Measurements from ENCODE around the gene ANOS1. TPM values are rescaled to one million over a fixed set of nuclear protein-coding genes. Genes with fewer than 3 reads are reported as not detected.

ANOS1 gene
- total RNA-seq, 1 experiment from 2014 or later: 54.9 TPM

- H3T11ph ChIP-seq (ENCODE audit: low read length): no peak overlapping the region
- H3K4me1 ChIP-seq (ENCODE audit: insufficient read depth, low read length): peaks cover 7% of the 10 kb centered on the region
- no peaks in the 10 kb centered on the region for H3K9me3 ChIP-seq (ENCODE audit: control insufficient read depth, low read depth, low read length)
- H3K27ac ChIP-seq (ENCODE audit: insufficient read length, low read depth, low read length): no peak overlapping the region
- H4K91ac ChIP-seq (ENCODE audit: insufficient read length, low read depth, low read length): no peak overlapping the region
- no peak overlapping the region for H3K18ac ChIP-seq (ENCODE audit: insufficient read length, low read depth, low read length)
- peak overlapping the region in 1 of 3 experiments; percentile 76; a peak in 1 of 7 replicates for H3K27ac Mint-ChIP-seq
- DNase-seq: no peak
- H3K23ac ChIP-seq (ENCODE audit: insufficient read length, low read depth, low read length): no peak overlapping the region
- no peaks in the 10 kb centered on the region for H3K27me3 ChIP-seq (ENCODE audit: insufficient read depth, low read length)
- H2BK15ac ChIP-seq (ENCODE audit: low read depth, low read length): no peak overlapping the region
- no peak overlapping the region for H2BK12ac ChIP-seq (ENCODE audit: insufficient read length, low read depth, low read length)
- no peak overlapping the region for H3K4me2 ChIP-seq (ENCODE audit: insufficient read depth, insufficient read length, low read length)
- no peak overlapping the region for H3K56ac ChIP-seq (ENCODE audit: insufficient read length, low read depth, low read length)
- no peak overlapping the region for H3K9ac ChIP-seq (ENCODE audit: extremely low read depth, insufficient read length, low read length)
- H2BK20ac ChIP-seq (ENCODE audit: low read depth, low read length, poor library complexity, severe bottlenecking): no peak overlapping the region
- no peak overlapping the region for H2AFZ ChIP-seq (ENCODE audit: low read length)
- no peak overlapping the region for H2BK5ac ChIP-seq (ENCODE audit: insufficient read length, low read length)
- peaks cover 25 to 51% (median 37%) of the 10 kb centered on the region in 3 experiments for H3K36me3 Mint-ChIP-seq (ENCODE audit: insufficient read depth in 1 of 3, low read depth in 3 of 3)
- no peak overlapping the region for H3K14ac ChIP-seq (ENCODE audit: insufficient read depth, low read length)
- no peaks in the 10 kb centered on the region for H3K79me2 ChIP-seq (ENCODE audit: insufficient read depth, low read length)
- no peaks in the 10 kb centered on the region for H3K9me3 Mint-ChIP-seq
- no peak overlapping the region for H2BK120ac ChIP-seq (ENCODE audit: low read depth, low read length, poor library complexity, severe bottlenecking)
- TF ChIP-seq, protein P1, sequence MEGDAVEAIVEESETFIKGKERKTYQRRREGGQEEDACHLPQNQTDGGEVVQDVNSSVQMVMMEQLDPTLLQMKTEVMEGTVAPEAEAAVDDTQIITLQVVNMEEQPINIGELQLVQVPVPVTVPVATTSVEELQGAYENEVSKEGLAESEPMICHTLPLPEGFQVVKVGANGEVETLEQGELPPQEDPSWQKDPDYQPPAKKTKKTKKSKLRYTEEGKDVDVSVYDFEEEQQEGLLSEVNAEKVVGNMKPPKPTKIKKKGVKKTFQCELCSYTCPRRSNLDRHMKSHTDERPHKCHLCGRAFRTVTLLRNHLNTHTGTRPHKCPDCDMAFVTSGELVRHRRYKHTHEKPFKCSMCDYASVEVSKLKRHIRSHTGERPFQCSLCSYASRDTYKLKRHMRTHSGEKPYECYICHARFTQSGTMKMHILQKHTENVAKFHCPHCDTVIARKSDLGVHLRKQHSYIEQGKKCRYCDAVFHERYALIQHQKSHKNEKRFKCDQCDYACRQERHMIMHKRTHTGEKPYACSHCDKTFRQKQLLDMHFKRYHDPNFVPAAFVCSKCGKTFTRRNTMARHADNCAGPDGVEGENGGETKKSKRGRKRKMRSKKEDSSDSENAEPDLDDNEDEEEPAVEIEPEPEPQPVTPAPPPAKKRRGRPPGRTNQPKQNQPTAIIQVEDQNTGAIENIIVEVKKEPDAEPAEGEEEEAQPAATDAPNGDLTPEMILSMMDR (conservative IDR thresholded peaks at IDR 0.05): no peak
- H3K4me3 Mint-ChIP-seq: no peak overlapping the region
- no peaks in the 10 kb centered on the region for H3K27me3 Mint-ChIP-seq (ENCODE audit: low read depth)
- no peak overlapping the region for H4K8ac ChIP-seq (replicated peaks; ENCODE audit: insufficient read length, low read depth, low read length)
- H3K4ac ChIP-seq (ENCODE audit: low read depth, low read length): no peak overlapping the region
- no peak overlapping the region for H2AK5ac ChIP-seq (ENCODE audit: insufficient read length, low read length)
- H4K20me1 ChIP-seq (ENCODE audit: control insufficient read depth, insufficient read depth, insufficient read length): no peaks in the 10 kb centered on the region
- H4K5ac ChIP-seq (ENCODE audit: insufficient read length, low read depth, low read length): no peak overlapping the region
- H3K23me2 ChIP-seq (ENCODE audit: insufficient read length, low read depth, low read length, poor library complexity, severe bottlenecking): no peaks in the 10 kb centered on the region
- H3K79me1 ChIP-seq (ENCODE audit: insufficient read depth, low read depth, low read length, poor library complexity, severe bottlenecking): no peaks in the 10 kb centered on the region
- H3K4me1 Mint-ChIP-seq: peaks cover 26 to 30% of the 10 kb centered on the region in 2 experiments
Observed at GRCh38 chrX:8586953-8587352, 145.0 kb downstream of the ANOS1 start.
